OCI-LY1 (cell line): ENCODE results near the gene CDH23.

Experiments
- H2AFZ ChIP-seq: fragments of 200-600 bp; sonication (generic), shearing (Covaris generic); 2 replicates; pipeline ENCODE4 v1.6.0; 2014; ENCODE audit warnings: antibody characterized with exemption, mild to moderate bottlenecking, low read length
- H3F3A ChIP-seq: fragments of 200-600 bp; sonication (generic), shearing (Covaris generic); 2 replicates; pipeline ENCODE4 v1.6.0; 2014; ENCODE audit warnings: mild to moderate bottlenecking, antibody characterized with exemption, low read length, moderate library complexity; ENCODE audit not compliant: insufficient read depth
- H3K27ac ChIP-seq: fragments of 200-600 bp; sonication (generic); 2 replicates; pipeline ENCODE4 v1.5.1; 2014; ENCODE audit warnings: low read length, mixed run types, mild to moderate bottlenecking, low read depth; ENCODE audit not compliant: poor library complexity, severe bottlenecking
- H3K27me3 ChIP-seq: fragments of 200-600 bp; sonication (generic); 2 replicates; pipeline ENCODE4 v1.6.0; 2014; ENCODE audit warnings: antibody characterized with exemption, mild to moderate bottlenecking, low read length, moderate library complexity; ENCODE audit not compliant: insufficient read depth
- H3K36me3 ChIP-seq: fragments of 200-600 bp; sonication (generic); 2 replicates; pipeline ENCODE4 v1.6.1; 2014; ENCODE audit warnings: mild to moderate bottlenecking, antibody characterized with exemption, low read length, moderate library complexity, mixed read lengths; ENCODE audit not compliant: insufficient read depth
- H3K4me1 ChIP-seq: fragments of 200-600 bp; sonication (generic); 2 replicates; pipeline ENCODE4 v1.5.1; 2014; ENCODE audit warnings: mild to moderate bottlenecking, low read length, moderate library complexity; ENCODE audit not compliant: insufficient read depth, severe bottlenecking
- H3K4me2 ChIP-seq: fragments of 200-600 bp; sonication (generic), shearing (Covaris generic); 2 replicates; pipeline ENCODE4 v1.6.1; 2014; ENCODE audit warnings: low read length
- H3K4me3 ChIP-seq: fragments of 200-600 bp; sonication (generic); 2 replicates; pipeline ENCODE4 v1.5.1; 2014; ENCODE audit warnings: low read length, low read depth, mild to moderate bottlenecking, mixed read lengths; ENCODE audit not compliant: poor library complexity, severe bottlenecking
- H3K79me2 ChIP-seq: fragments of 200-600 bp; shearing (Covaris generic); 2 replicates; pipeline ENCODE4 v1.6.1; 2016; ENCODE audit warnings: mixed run types, low read length, mixed read lengths; ENCODE audit not compliant: insufficient read depth
- H3K9ac ChIP-seq: fragments of 200-600 bp; sonication (generic), shearing (Covaris generic); 2 replicates; pipeline ENCODE4 v1.6.1; 2014; ENCODE audit warnings: mild to moderate bottlenecking, low read length, mixed read lengths
- H3K9me2 ChIP-seq: fragments of 200-600 bp; sonication (generic), shearing (Covaris generic); 2 replicates; pipeline ENCODE4 v1.6.1; 2014; ENCODE audit warnings: low read depth, mild to moderate bottlenecking, low read length, mixed read lengths
- H3K9me3 ChIP-seq: fragments of 200-600 bp; shearing (Covaris generic); 2 replicates; pipeline ENCODE4 v1.6.1; 2014; ENCODE audit warnings: low read length, mixed read lengths
- H4K20me1 ChIP-seq: fragments of 200-600 bp; sonication (generic), shearing (Covaris generic); 2 replicates; pipeline ENCODE4 v1.6.0; 2016; ENCODE audit warnings: mild to moderate bottlenecking, low read length; ENCODE audit not compliant: insufficient read depth
- CTCF ChIP-seq: fragments of 200-600 bp; sonication (generic), shearing (Covaris generic); IDR thresholded peaks from 2 replicates; pipeline ENCODE4 v1.5.1; 2017; ENCODE audit warnings: mild to moderate bottlenecking, antibody characterized with exemption, low read length, moderate library complexity, mixed read lengths
- EZH2 ChIP-seq: fragments of 200-600 bp; sonication (generic), shearing (Covaris generic); IDR thresholded peaks from 2 replicates; pipeline ENCODE4 v1.8.0; 2017; ENCODE audit warnings: borderline replicate concordance, mixed run types, mild to moderate bottlenecking, antibody characterized with exemption, low read length, moderate library complexity, mixed read lengths

The CDH23 gene

GRCh38 chr10:71659111-71659634 is 262.5 kb downstream of the CDH23 start:
- Histone ChIP-seq H2AFZ (no peak overlapping the region), H3K27me3 (no peaks in the 10 kb centered on the region), H3K9ac (no peak overlapping the region), H3K36me3 (no peaks in the 10 kb centered on the region), H3K4me1 (no peaks in the 10 kb centered on the region), H3K9me3 (no peaks in the 10 kb centered on the region), H3F3A (0 out of 2 replicates have a peak, but pooled peaks cover 2% of the 10 kb centered on the region), H3K4me2 (no peak overlapping the region), H3K9me2 (no peaks in the 10 kb centered on the region), H3K79me2 (no peaks in the 10 kb centered on the region), H4K20me1 (no peaks in the 10 kb centered on the region), H3K4me3 (no peak overlapping the region), H3K27ac (no peak overlapping the region)
- TF ChIP-seq EZH2 (no peak), CTCF (no peak)

GRCh38 chr10:71659737-71660136 is 263.0 kb downstream of the CDH23 start:
- Histone ChIP-seq H3K4me2 (no peak overlapping the region), H3K36me3 (no peaks in the 10 kb centered on the region), H3K4me1 (no peaks in the 10 kb centered on the region), H3K4me3 (no peak overlapping the region), H3K27me3 (no peaks in the 10 kb centered on the region; the same call in 1 of the 2 replicates), H3K9ac (no peak overlapping the region), H3K79me2 (no peaks in the 10 kb centered on the region), H2AFZ (no peak overlapping the region), H3F3A (0 out of 2 replicates have a peak, but pooled peaks cover 2% of the 10 kb centered on the region), H3K9me2 (no peaks in the 10 kb centered on the region), H3K27ac (no peak overlapping the region), H4K20me1 (no peaks in the 10 kb centered on the region), H3K9me3 (no peaks in the 10 kb centered on the region)
- no peak for TF ChIP-seq EZH2
- no peak for TF ChIP-seq CTCF

GRCh38 chr10:71660313-71660712 is 263.6 kb downstream of the CDH23 start:
- no peak overlapping the region for H3K27ac ChIP-seq
- H3K4me1 ChIP-seq = no peaks in the 10 kb centered on the region
- no peaks in the 10 kb centered on the region for H3K79me2 ChIP-seq
- H3K9me3 ChIP-seq = no peaks in the 10 kb centered on the region
- no peak overlapping the region for H3K4me2 ChIP-seq
- H2AFZ ChIP-seq = no peak overlapping the region
- H3K4me3 ChIP-seq = no peak overlapping the region
- no peaks in the 10 kb centered on the region; the same call in 1 of the 2 replicates for H3K27me3 ChIP-seq
- TF ChIP-seq EZH2 = no peak
- no peak for TF ChIP-seq CTCF
- no peaks in the 10 kb centered on the region for H3K9me2 ChIP-seq
- 0 out of 2 replicates have a peak, but pooled peaks cover 2% of the 10 kb centered on the region for H3F3A ChIP-seq
- H4K20me1 ChIP-seq = no peaks in the 10 kb centered on the region
- H3K36me3 ChIP-seq = no peaks in the 10 kb centered on the region
- no peak overlapping the region for H3K9ac ChIP-seq
